ENCODE data around the gene STMN1. TPM values are rescaled to one million over a fixed set of nuclear protein-coding genes. Genes with fewer than 3 reads are reported as not detected.
"Not testable (repeated sequence)": the region's sequence is repeated elsewhere in the genome, so short reads cannot be mapped to it uniquely, and the experiment has no call there.

The STMN1 gene
- total and polyA plus RNA-seq, 7 donors = 30.7 to 175 (median 37.5) TPM

- H3K4me1 ChIP-seq = peaks cover 0 to 15% (median 12%) of the 10 kb centered on the region in 4 donors
- intact Hi-C loops (cut with DNase I) = no loop called here
- H3K9me3 ChIP-seq = peaks cover 0 to 6% (median 0%) of the 10 kb centered on the region in 4 donors
- no peaks in the 10 kb centered on the region for H3K36me3 ChIP-seq
- TF ChIP-seq CTCF (IDR thresholded peaks at IDR 0.05) (no peak), EP300 (IDR thresholded peaks at IDR 0.05) (no peak)
- no peaks in the 10 kb centered on the region for H3K27me3 ChIP-seq
- DNase-seq = no peak
- H3K27ac ChIP-seq = no peak overlapping the region
- H3K4me3 ChIP-seq = no peak overlapping the region
- WGBS, 2 donors = 86 to 90% methylated on average over 4 of the region's 4 CpGs
Measured at GRCh38 chr1:25948641-25949040, 42.4 kb upstream of the STMN1 start.

- TF ChIP-seq EP300 (IDR thresholded peaks at IDR 0.05) (no peak), POLR2A (IDR thresholded peaks at IDR 0.05) (no peak), POLR2AphosphoS5 (IDR thresholded peaks at IDR 0.05) (no peak), CTCF (IDR thresholded peaks at IDR 0.05) (no peak)
- Histone ChIP-seq H3K4me1 (no peaks in the 10 kb centered on the region), H3K4me3 (no peak overlapping the region), H3K27ac (no peak overlapping the region), H3K27me3 (no peaks in the 10 kb centered on the region), H3K36me3 (no peaks in the 10 kb centered on the region), H3K9me3 (peaks cover 0 to 6% (median 0%) of the 10 kb centered on the region in 4 donors)
- intact Hi-C loops (cut with DNase I) = no loop called here
- WGBS, 2 donors = 54 to 86% methylated on average over 2 of the region's 2 CpGs
- no peak for DNase-seq
Measured at GRCh38 chr1:25947027-25947426, 40.8 kb upstream of the STMN1 start.

- no peak for TF ChIP-seq EP300 (IDR thresholded peaks at IDR 0.05)
- no peak for TF ChIP-seq POLR2A (IDR thresholded peaks at IDR 0.05)
- no peak for TF ChIP-seq POLR2AphosphoS5 (IDR thresholded peaks at IDR 0.05)
- TF ChIP-seq CTCF (IDR thresholded peaks at IDR 0.05) = no peak
- Histone ChIP-seq H3K27me3 (no peaks in the 10 kb centered on the region), H3K27ac (no peak overlapping the region), H3K36me3 (no peaks in the 10 kb centered on the region), H3K9me3 (peaks cover 0 to 6% (median 0%) of the 10 kb centered on the region in 4 donors), H3K4me1 (no peaks in the 10 kb centered on the region), H3K4me3 (no peak overlapping the region)
- no peak for DNase-seq
- 89 to 93% methylated on average over 5 of the region's 5 CpGs for WGBS, 2 donors
- intact Hi-C loops (cut with DNase I) = no loop called here
Measured at GRCh38 chr1:25945761-25946160, 39.5 kb upstream of the STMN1 start.

- Histone ChIP-seq H3K27ac (no peak overlapping the region), H3K27me3 (no peaks in the 10 kb centered on the region), H3K4me3 (no peak overlapping the region), H3K4me1 (no peaks in the 10 kb centered on the region), H3K9me3 (peaks cover 0 to 6% (median 0%) of the 10 kb centered on the region in 4 donors), H3K36me3 (no peaks in the 10 kb centered on the region)
- no peak for TF ChIP-seq CTCF (IDR thresholded peaks at IDR 0.05)
- no peak for TF ChIP-seq POLR2AphosphoS5 (IDR thresholded peaks at IDR 0.05)
- no peak for TF ChIP-seq POLR2A (IDR thresholded peaks at IDR 0.05)
- WGBS, 2 donors = 37 to 73% methylated on average over 3 of the region's 3 CpGs
- intact Hi-C loops (cut with DNase I) = no loop called here
- no peak for DNase-seq
Measured at GRCh38 chr1:25944986-25945385, 38.8 kb upstream of the STMN1 start.

GRCh38 chr1:25943511-25943910 is 37.3 kb upstream of the STMN1 start:
- DNase-seq; H3K9me3 ChIP-seq; H3K27ac ChIP-seq; H3K27me3 ChIP-seq; H3K4me3 ChIP-seq; H3K4me1 ChIP-seq; H3K36me3 ChIP-seq; intact Hi-C loops (cut with DNase I): not testable (repeated sequence)
- WGBS, 2 donors = 80 to 90% methylated on average over 5 of the region's 5 CpGs
